Daoy (cell line): Measurements from ENCODE around the gene GATAD2B. TPM values are rescaled to one million over a fixed set of nuclear protein-coding genes. Genes with fewer than 3 reads are reported as not detected.
"Not testable (repeated sequence)": the region's sequence is repeated elsewhere in the genome, so short reads cannot be mapped to it uniquely, and the experiment has no call there.

ENCODE experiments used
- DNase-seq: peaks from one replicate; pipeline ENCODE4 v3.0.0-alpha.2; 2015; ENCODE audit warnings: low read depth
- total RNA-seq: library from RNA; depleted of rRNA; stranded (reverse); fragments of >200 nt; shearing (Covaris generic); gene quantifications from 2 replicates; pipeline ENCODE4 v1.2.3, GENCODE V29; 2014

GATAD2B gene
- total RNA-seq, 1 experiment from 2014 or later, result 3.9 TPM

DNA sequence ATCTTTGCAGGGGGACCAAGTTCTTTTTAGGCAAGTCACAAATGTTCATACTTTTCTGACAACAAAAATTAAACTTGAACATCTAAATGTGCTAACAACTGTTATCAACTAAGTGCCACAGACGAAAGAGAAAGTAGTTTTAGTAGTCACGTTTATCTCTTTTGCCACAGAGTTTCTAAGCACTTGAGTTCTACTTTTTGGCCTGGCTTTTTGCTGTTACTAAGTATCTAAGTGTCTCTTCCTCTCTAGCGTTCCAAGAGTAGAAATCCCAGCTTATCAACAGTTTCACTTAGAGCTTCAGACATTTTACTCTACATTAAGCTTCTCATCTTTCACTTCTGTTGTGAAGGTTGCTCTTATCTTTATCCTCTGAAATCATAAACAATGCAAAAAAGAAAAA lies 34.2 kb downstream of the GATAD2B start:
- no peak for DNase-seq

DNA sequence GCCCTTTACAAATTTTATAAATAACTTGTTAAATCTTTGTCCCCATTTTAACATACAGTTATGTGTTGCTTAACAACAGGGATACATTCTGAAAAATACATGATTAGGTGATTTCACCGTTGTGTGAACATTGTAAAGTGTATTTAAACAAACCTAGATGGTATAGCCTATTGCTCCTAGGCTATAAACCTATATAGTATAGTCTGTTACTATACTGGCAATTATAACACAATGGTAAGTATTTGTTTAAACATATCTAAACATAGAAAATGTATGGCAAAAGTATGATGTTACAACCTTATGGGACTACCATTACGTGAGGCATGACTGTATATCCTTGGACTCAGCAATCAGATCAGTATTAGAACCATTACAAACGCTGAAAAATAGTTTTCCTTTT lies 36.6 kb downstream of the GATAD2B start:
- DNase-seq, result no peak

GRCh38 chr1:153883223-153883622 lies 39.5 kb downstream of the GATAD2B start:
- DNase-seq, result no peak

GRCh38 chr1:153882296-153882912 lies 40.4 kb downstream of the GATAD2B start:
- no peak for DNase-seq

DNA sequence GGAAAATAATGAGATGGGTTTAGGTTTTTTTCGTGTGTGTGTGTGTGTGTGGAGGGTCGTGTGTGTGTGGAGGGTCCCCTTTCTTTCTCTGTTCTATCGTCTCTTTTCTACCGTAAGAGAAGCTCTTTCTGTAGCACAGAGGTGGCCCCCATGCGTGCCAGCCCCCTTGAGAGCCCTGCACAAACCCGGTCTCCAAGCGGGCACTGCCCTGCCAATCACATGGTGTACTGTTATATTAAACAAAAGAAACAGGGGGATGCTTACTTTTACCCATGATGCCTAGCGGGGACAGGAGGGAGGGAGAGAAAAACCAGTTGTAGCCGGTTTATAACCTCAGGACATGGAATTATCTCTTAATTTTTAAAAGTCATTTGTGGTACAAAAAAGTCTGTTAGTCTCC lies 41.0 kb downstream of the GATAD2B start:
- DNase-seq, result peak; percentile 6

- DNase-seq, result peak; percentile 89
These were observed 41.8 kb downstream of the GATAD2B start for GRCh38 chr1:153880962-153881361.

DNA sequence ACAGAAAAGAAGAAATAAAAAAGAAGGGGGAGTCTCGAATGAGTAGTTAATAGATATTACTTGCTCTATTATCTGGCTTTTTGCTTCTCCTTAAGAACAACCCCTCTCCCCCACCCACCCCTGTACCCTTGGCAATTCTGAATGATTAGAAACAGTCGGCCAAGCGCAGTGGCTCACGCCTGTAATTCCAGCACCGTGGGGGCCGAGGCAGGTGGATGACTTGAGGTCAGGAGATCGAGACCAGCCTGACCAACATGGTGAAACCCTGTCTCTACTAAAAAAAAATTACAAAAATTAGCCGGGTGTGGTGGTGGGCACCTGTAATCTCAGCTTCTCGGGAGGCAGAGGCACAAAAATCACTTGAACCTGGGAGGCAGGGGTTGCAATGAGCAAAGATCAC lies 42.7 kb downstream of the GATAD2B start:
- DNase-seq, result no peak

DNA sequence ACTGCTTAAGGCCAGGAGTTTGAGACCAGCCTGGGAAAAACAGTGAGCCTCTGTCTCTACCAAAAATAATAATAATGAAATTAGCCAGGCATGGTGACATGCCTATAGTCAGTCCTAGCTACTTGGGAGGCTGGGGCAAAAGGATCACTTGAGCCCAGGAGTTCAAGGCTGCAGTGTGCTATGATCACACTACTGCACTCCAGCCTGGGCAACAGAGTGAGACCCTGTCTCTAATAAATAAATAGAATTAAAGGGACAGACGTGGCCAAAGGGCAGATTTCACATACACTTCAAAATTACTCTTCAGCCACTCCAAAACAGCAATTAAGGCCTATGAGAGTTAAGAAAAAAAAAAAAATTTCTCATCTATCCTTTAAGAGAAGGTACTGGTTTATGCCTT lies 45.7 kb downstream of the GATAD2B start:
- DNase-seq, result no peak

GRCh38 chr1:153872934-153873333 lies 49.8 kb downstream of the GATAD2B start:
- DNase-seq, result no peak

DNA sequence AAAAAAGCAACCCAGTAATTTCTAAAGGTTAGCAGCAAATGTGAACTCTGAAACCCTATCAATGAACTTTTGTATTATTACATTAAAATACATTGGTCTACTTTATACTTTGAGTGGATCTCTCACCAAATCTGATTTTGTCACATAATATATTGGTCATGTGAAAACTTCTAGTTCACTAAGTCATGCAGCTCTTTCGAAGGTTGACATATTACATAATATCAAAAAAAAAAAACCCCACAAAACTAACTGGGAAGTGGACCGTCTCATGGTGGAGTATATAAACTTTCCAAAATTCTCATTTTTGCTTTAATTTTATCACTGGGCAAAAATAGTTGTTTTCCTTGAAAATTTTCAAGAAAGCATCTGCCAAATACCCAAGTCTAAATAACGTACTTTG lies 50.4 kb downstream of the GATAD2B start:
- DNase-seq, result no peak

DNA sequence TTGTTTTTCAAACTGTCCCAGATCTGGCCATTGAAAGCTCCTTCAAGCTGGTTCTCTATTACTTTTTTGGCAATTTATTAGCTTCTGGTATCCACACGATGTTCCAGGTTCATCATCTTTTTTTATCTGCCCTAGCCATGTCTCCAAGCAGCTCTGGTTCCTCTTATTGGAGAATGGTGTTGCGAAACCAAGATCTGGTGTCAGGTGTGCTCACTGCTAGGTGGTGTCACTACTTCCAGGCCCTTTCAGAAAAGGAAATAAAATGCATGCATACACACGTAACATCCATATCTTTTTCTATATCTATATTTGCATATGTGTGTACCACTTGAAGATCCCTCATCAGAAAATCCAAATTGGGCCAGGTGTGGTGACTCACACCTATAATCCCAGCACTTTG lies 53.3 kb downstream of the GATAD2B start:
- no peak for DNase-seq

GRCh38 chr1:153866045-153866850 lies 56.5 kb downstream of the GATAD2B start:
- no peak for DNase-seq

DNA sequence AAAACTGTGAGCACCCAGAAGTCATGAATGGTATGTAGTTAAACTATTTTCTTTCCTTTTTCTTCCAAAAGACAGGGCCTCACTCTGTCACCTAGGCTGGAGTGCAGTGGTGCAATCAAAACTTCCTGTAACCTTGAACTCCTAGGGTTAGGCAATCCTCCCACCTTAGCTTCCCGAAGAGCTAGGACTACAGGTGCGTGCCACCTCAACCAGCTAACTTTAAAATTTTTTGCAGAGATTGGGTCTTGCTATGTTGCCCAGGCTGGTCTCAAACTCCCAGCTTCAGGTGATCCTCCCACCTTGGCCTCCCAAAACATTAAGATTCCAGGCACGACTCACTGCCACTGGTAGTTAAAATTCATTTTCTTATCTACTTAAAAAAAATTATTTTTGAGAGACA lies 62.5 kb downstream of the GATAD2B start:
- DNase-seq, result no peak

DNA sequence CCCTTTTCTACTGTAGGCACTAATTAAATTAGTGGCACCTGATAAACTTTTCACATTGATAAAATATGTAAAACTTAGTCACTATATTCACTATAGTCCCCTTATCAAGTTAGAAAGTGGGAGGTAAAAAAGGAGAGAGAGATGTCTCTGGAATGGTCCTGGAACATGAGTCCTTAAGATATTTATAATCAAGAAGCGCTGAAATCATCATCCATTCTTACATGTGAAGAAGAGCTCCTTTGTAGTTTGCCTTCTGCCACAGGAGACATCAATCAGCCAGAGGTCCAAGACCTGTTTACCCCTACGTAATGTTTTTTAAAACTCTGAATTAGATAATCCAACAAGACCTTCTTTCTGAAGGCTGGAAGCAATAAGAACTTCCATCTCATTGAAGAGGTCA lies 65.3 kb downstream of the GATAD2B start:
- DNase-seq, result no peak

DNA sequence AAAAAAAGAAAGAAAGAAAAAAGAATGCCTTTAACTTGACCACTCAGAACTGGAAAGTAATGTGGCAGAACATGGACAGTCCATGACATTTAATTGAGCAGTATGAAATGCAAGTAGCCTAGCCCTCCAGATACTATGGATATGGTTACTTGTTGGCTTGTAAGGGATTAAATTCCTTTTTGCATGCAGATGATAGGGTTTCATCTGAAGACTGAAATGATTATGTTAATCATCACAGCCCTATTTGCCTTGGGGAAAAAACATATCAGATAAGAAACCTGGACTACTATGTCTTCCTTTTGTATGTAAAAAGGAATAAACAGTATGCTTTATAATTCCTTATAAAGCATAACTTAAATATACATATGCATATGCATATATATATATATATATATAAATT lies 66.0 kb downstream of the GATAD2B start:
- no peak for DNase-seq

- DNase-seq, result no peak
These were observed 70.6 kb downstream of the GATAD2B start for GRCh38 chr1:153852170-153852569.

- DNase-seq, result no peak
These were observed 73.1 kb downstream of the GATAD2B start for GRCh38 chr1:153849487-153850185.

DNA sequence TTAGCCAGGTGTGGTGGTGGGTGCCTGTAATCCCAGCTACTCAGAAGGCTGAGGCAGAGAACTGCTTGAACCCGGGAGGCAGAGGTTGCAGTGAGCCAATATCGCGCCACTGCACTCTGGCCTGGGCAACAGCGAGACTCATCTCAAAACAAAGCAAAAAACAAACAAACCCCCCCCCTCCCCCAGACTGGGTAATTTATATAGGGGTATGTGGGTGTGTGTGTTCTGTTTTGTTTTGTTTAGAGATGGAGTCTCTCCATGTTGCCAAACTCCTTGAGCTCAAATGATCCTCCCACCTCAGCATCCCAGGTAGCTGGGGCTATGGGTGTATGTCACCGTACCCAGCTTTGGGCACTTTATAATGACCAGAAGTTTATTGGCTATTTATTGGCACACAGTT lies 74.0 kb downstream of the GATAD2B start:
- no peak for DNase-seq

DNA sequence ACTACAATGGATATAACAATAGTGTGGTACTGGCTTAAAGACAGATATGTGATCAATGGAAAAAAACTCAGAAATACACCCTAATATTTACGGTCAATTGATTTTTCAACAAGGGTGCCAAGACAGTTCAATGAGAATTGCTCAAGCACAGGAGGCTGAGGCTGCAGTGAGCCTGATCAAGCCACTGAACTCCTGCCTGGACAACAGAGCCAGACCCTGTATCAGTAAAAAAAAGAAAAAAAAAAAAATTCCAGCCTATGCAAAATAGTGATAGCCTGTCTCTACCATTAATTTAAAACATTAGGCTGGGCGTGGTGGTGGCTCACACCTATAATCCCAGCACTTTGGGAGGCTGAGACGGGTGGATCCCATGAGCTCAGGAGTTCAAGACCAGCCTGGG lies 77.6 kb downstream of the GATAD2B start:
- no peak for DNase-seq

DNA sequence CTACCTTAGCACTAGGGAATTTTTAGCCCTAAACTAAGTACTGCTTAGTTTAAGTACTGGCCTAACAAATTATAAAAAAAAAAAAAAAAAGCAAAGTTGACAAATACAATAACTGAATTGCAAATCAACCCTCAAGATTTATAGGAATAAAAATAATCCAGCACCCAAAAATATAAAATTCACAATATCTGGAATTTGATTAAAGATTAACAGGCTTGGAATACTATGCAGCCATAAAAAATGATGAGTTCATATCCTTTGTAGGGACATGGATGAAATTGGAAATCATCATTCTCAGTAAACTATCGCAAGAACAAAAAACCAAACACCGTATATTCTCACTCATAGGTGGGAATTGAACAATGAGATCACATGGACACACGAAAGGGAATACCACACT lies 78.4 kb downstream of the GATAD2B start:
- DNase-seq, result not testable (repeated sequence)

- no peak for DNase-seq
These were observed 80.7 kb downstream of the GATAD2B start for GRCh38 chr1:153842006-153842471.

DNA sequence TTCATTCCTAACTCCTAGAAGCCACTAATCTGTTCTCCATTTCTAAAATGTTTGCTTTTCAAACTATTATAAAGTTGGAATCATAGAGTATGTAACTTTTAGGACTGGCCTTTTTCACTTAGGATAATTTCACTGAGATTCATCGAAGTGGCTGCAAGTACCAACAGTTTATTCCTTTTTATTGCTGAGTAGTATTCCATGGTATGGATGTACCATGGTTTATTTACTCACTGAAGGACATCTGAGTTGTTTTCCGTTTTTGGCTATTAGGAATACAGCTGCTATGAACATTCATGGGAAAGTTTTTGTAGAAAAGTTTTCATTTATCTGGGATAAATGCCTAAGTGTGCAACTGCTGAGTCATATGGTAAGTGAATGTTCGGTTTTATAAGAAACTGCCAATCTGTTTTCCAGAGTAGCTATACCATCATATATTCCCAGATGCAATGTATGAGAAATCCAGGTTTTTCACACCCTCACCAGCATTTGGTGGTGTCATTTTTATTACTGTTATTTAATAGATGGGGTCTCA lies 81.2 kb downstream of the GATAD2B start:
- DNase-seq, result no peak

GRCh38 chr1:153840774-153841173 lies 82.0 kb downstream of the GATAD2B start:
- not testable (repeated sequence) for DNase-seq
